GM18517 (cell line): ENCODE results near the gene ASPRV1.

Experiments
- ATAC-seq: cut with Tn5 transposase; IDR thresholded peaks from one replicate; pipeline ENCODE4 v1.9.1; 2021; ENCODE audit warnings: mild to moderate bottlenecking, moderate library complexity; ENCODE audit not compliant: unreplicated experiment

The ASPRV1 gene

GRCh38 chr2:69989009-69989408 lies 27.6 kb upstream of the ASPRV1 start:
- ATAC-seq: no peak

- no peak for ATAC-seq
Measured at GRCh38 chr2:69988086-69988635, 26.7 kb upstream of the ASPRV1 start.

GRCh38 chr2:69986691-69987090 lies 25.3 kb upstream of the ASPRV1 start:
- ATAC-seq: no peak

GRCh38 chr2:69985688-69986087 lies 24.3 kb upstream of the ASPRV1 start:
- no peak for ATAC-seq

GRCh38 chr2:69985216-69985615 lies 23.8 kb upstream of the ASPRV1 start:
- no peak for ATAC-seq

GRCh38 chr2:69983392-69983966 lies 22.0 kb upstream of the ASPRV1 start:
- ATAC-seq: no peak

- no peak for ATAC-seq
Measured at GRCh38 chr2:69979902-69980807, 18.7 kb upstream of the ASPRV1 start.

- ATAC-seq: no peak
Measured at GRCh38 chr2:69977906-69978482, 16.6 kb upstream of the ASPRV1 start.

- ATAC-seq: no peak
Measured at GRCh38 chr2:69977186-69977585, 15.8 kb upstream of the ASPRV1 start.

- no peak for ATAC-seq
Measured at GRCh38 chr2:69975853-69976462, 14.5 kb upstream of the ASPRV1 start.

GRCh38 chr2:69975136-69975852 lies 13.9 kb upstream of the ASPRV1 start:
- no peak for ATAC-seq

GRCh38 chr2:69973335-69973735 lies 11.9 kb upstream of the ASPRV1 start:
- ATAC-seq: no peak

- no peak for ATAC-seq
Measured at GRCh38 chr2:69972822-69973221, 11.4 kb upstream of the ASPRV1 start.

GRCh38 chr2:69969991-69970390 lies 8.6 kb upstream of the ASPRV1 start:
- ATAC-seq: no peak

- no peak for ATAC-seq
Measured at GRCh38 chr2:69969126-69969983, 7.9 kb upstream of the ASPRV1 start.

- ATAC-seq: no peak
Measured at GRCh38 chr2:69968609-69969008, 7.2 kb upstream of the ASPRV1 start.

- ATAC-seq: no peak
Measured at GRCh38 chr2:69966496-69966895, 5.1 kb upstream of the ASPRV1 start.

GRCh38 chr2:69965756-69966445 lies 4.5 kb upstream of the ASPRV1 start:
- no peak for ATAC-seq

- no peak for ATAC-seq
Measured at GRCh38 chr2:69964353-69964841, 3.0 kb upstream of the ASPRV1 start.
